GM20431 (cell line): ENCODE results near the gene RC3H2.
"Not testable (repeated sequence)": the region's sequence is repeated elsewhere in the genome, so short reads cannot be mapped to it uniquely, and the experiment has no call there.

Experiments
- in situ Hi-C: fragments of 300-500 bp; cut with MseI, MboI; formaldehyde crosslinking; loops from one replicate; pipeline ENCODE4 v1.15.0; 2020; ENCODE audit warnings: low sequenced_read_pairs; ENCODE audit not compliant: unreplicated experiment

The RC3H2 gene

DNA sequence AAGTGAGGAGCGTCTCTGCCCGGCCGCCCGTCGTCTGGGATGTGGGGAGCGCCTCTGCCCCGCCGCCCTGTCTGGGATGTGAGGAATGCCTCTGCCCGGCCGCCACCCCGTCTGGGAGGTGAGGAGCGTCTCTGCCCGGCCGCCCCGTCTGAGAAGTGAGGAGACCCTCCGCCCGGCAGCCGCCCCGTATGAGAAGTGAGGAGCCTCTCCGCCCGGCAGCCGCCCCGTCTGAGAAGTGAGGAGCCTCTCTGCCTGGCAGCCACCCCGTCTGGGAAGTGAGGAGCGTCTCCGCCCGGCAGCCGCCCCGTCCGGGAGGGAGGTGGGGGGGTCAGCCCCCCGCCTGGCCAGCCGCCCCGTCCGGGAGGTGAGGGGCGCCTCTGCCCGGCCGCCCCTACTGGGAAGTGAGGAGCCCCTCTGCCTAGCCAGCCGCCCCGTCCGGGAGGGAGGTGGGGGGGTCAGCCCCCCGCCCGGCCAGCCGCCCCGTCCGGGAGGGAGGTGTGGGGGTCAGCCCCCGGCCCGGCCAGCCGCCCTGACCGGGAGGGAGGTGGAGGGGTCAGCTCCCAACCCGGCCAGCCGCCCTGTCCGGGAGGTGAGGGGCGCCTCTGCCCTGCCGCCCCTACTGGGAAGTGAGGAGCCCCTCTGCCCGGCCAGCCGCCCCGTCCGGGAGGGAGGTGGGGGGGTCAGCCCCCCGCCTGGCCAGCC lies 52.9 kb downstream of the RC3H2 start:
- in situ Hi-C loops = not testable (repeated sequence)

DNA sequence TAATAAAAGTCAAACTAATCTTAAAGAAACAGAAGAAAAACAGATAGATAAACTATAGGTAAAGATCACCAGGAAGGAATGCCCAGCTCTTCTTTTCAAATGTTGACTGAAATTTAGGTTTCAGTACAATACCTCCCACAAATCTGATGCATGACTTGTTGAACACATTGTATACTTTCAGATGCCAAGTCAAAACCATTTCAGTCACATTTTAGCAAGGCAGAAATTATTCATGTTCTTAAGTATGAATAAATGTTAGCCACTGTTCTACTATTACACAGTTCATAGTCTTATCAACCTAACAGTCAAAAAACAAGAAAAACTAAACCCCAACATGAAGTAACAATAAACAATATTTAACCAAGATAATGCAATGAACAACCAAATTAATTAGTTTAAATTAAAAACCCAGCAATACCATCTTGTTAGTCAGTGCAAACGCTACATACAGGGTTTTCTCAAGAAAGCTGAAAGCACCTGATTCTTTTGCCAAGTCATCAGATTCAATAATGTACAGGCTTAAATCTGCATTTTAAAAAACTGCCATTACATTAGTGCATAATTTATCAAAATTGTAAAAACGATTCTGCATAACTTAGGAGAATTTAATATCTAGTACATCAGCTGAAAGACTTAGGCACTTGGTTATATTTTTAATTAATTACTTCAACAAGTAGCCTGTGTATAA lies 56.8 kb downstream of the RC3H2 start:
- in situ Hi-C loops = no loop called here

DNA sequence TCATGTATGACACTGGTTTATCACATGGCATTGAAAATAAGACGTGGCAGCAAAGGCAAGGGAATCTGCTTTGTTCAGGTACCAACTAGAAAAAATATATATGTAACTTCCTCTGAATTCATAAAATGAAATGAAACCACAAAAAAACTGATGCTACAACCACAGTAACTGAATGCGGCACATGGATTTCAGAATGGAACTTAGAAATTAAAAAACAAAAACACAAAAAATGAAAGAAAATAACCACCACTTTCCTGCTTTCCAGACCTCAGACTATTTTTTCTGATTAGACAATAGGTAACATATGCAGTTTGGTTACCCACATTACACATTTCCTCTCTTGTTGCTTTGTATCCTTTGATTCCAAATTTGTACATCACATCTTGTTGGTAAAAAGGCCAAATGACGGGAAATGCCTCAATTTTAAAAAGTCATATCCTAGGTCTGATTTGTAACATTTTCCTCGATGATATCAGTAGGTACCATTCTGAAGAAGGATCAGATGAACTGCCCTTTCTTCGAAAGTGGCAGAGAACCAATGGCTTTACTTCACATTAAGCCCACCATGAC lies 58.7 kb downstream of the RC3H2 start:
- in situ Hi-C loops = no loop called here

DNA sequence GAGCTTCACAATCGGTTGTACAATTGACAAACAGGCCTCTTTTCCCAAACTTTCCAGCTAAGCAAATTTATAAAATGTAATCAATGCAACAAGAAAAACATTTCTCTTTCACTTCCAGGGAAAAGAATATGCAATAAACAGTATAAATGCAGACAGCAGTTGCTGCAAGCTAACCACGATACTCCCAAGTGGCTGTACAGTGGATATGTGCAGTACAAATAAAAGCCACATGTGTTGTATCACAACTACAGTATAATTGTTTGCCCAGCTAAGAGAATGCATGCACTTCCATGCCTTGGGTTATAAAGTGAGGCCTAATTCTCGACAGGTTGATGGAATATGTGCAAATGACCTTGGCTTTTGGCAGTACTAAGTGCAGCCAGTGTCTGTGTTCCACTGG lies 60.0 kb downstream of the RC3H2 start:
- in situ Hi-C loops = no loop called here

DNA sequence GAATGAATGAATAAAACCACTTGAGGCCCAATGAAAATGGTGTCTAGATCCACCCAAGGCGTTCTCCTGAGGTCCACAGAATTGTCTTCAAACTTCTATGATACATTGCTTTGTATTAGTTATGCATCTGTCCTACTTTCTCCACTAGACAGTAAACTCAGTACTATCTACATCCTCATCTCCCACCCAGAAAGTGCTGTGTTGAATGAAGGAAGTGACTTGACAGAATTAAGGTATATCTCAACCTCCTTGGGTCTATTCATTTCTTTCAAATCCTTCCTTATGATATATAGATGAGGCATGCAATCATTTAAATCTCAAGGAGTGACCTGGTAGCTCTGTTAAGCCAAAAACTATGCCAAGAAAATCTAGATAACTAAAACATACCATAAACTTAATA lies 61.0 kb downstream of the RC3H2 start:
- in situ Hi-C loops = no loop called here

DNA sequence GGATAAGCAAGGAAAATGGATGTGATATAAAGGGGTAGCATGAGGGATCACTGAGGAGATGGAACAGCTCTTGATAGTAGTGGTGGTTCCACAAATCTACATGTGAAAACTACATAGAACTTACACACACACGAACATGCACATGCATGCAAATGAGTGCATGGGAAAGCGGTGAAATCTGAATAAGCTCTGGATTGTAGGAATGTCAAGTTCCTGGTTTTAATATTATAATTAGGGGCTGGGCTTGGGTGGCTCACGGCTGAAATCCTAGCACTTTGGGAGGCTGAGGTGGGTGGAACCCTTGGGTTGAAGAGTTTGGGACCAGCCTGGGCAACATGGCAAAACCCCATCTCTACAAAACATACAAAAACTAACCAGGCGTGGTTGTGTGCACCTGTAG lies 63.7 kb downstream of the RC3H2 start:
- in situ Hi-C loops = no loop called here

DNA sequence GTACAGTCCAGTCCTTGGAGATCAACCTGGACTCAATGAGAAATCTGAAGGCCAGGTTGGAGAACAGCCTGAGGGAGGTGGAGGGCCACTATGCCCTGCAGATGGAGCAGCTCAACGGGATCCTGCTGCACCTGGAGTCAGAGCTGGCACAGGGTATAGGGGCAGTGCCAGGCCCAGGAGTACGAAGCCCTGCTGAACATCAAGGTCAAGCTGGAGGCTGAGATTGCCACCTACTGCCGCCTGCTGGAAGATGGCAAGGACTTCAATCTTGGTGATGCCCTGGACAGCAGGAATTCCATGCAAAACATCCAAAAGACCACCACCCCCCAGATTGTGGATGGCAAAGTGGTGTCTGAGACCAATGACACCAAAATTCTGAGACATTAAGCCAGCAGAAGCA lies 66.7 kb downstream of the RC3H2 start:
- in situ Hi-C loops = not testable (repeated sequence)

DNA sequence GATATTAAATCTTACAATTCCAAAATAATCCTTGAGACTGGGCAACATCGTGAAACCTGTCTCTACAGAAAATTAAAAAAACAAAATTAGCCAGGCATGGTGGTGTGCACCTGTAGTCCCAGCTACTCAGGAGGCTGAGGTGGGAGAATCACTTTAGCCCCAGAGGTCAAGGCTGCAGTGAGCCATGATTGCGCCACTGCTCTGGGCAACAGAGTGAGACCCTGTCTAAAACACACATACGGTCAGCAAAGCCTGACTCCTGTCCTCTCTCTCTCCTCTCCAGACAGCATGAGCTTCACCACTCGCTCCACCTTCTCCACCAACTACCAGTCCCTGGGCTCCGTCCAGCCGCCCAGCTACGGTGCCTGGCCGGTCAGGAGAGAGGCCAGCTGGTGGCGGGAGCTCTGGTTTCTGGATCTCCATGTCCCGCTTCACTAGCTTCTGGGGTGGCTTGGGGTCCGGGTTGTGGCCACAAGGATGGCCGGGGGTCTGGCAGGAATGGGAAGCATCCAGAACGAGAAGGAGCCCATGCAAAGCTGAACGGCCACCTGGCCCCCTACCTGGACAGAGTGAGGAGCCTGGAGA lies 67.8 kb downstream of the RC3H2 start:
- in situ Hi-C loops = no loop called here

DNA sequence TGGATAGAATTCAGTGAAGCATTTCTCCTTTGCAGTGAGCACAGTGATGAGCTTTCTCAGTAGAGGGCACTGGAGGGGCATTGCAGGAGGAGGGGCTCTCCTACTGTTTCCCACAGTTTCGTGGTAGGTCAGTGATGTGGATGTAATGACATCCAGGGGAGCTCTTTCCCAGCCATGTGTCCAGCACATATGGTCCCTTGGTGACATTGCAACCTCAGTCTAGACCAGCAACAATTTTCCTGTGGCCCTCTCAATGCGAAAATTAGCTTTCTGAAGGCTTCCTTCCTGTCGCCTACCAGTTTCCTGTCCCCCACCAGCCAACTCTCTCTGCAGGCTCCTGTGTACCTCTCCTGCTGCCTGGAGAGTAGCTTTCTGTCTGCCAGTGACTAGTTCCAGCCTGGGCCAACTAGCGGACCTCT lies 69.8 kb downstream of the RC3H2 start:
- in situ Hi-C loops = no loop called here

DNA sequence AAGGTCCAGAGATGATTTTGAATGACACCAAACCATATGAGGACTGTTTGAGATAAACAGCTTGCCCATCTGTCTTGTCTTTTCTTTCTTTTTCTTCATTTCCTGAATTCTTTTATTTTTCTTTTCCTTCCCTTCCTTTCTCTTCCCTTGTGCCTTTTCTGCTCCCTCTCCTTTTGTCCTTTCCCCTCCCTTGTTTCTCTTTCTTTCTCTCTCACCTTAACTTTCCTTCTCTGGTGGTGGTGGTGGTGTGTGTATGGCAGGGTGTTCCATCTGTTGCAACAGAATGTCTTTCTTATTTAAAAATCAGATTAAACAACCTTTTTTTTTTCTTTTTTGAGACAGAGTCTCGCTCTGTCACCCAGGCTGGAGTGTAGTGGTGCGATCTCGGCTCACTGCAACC lies 73.0 kb downstream of the RC3H2 start:
- in situ Hi-C loops = no loop called here

DNA sequence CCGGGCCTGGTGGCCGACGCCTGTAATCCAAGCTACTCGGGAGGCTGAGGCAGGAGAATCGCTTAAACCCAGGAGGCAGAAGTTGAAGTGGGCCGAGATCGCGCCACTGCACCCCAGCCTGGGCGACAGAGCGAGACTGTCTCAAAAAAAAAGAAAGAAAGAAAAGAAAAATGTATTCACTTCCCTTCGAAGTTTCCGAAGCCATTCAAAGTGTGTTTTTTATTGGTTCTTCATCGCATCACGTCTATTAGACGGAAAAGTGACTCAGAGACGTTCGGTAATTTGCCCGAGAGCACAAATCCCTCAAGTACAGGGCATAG lies 76.2 kb downstream of the RC3H2 start:
- in situ Hi-C loops = not testable (repeated sequence)

DNA sequence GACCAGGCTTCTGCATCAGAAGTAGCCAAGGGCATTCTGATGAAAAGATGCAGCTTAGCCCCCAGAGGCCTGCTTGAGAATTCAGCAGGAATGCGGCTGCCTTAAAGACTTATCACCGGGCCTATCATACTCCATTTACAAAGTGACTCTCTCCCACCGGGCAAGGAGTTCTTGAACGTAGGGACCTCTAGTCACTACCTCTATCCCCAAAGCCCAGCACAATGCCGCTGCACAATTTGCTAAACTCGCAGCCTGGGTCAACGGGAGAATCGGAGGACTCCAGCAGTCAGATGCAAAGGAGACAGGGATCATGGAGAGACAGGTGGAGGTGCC lies 77.4 kb downstream of the RC3H2 start:
- in situ Hi-C loops = no loop called here

DNA sequence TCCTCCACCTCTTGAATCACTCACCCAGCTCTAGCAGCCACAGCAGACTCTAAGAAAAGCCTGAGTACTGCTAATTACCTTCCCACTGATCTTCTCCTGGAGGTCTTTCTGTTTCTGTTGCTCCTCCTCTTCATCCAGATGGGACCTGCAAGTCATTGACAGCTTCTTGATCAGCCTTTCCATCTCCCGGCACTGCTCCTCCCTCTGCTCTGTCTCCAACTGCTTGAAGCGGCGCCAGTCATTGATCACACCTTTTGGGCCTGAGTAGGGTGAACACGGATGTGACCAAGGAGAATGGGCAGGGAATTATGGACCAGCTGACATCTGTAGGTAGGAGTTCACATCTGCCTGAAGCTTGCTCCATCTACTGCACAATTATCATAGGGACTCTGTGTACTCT lies 82.2 kb downstream of the RC3H2 start:
- in situ Hi-C loops = loop anchor here (25.0 kb wide), 1 partner anchor 686 kb away; no protein-coding TSS in a partner anchor

DNA sequence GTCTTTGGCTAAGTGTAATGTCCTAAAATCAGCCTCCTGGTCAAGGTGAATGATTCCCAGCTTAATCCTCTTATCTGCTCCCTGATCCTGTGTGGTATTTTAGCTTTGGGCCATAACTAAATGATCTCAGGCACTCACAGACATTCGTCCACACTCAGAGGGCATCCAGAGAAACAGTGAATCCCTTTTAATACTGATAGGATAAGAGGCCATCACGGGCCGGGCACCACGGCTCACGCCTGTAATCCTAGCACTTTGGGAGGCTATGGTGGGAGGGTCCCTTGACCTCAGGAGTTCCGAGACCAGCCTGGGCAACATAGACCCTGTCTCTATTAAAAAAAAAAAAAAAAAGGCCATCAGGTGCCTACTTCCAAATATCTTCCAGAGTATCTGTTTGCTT lies 83.1 kb downstream of the RC3H2 start:
- in situ Hi-C loops = loop anchor here (25.0 kb wide), 1 partner anchor 685 kb away; no protein-coding TSS in a partner anchor

DNA sequence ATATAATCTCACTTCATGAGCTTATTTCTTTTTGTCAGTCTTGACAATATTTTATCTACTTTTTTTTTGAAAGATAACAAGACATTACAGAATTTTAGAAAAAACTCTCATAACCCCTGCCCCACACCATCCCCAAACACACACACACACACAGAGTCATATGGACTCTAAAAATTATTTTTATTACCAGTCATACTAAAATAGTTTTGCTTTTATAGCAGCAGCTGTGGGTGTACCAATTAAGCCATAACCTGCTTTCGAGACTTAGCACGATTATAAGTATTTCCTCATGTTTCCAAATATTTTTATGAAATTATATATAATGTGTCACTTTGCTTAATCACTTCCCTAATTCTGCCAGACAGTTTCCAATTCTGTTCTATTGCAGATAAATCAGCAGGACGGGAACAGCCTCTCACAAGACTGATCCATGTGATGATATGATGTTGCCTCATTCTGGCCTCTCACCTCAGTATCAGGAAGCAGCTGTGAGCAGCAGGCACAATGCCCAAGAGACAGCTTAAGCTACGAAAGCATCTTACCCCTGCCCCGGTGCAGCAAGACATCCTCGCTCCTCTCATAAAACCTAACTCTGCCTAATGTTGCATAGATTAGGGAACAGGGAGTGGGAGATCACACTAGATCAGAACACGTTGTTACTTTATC lies 83.7 kb downstream of the RC3H2 start:
- in situ Hi-C loops = loop anchor here (25.0 kb wide), 1 partner anchor 684 kb away; no protein-coding TSS in a partner anchor

DNA sequence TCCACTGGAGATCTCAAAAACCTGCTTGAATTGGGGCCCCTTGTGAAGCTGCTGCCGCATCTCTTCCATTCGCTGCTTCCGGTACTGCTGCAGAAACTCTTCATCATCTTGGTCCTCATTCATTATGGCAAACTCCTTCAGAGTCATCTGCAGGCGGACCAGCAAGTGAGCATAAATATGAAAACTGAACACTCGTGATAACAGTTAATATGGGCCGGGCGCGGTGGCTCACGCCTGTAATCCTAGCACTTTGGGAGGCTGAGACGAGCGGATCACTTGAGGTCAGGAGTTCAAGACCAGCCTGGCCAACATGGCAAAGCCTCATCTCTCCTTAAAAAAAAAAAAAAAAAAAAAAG lies 84.7 kb downstream of the RC3H2 start:
- in situ Hi-C loops = loop anchor here (25.0 kb wide), 1 partner anchor 683 kb away; no protein-coding TSS in a partner anchor

DNA sequence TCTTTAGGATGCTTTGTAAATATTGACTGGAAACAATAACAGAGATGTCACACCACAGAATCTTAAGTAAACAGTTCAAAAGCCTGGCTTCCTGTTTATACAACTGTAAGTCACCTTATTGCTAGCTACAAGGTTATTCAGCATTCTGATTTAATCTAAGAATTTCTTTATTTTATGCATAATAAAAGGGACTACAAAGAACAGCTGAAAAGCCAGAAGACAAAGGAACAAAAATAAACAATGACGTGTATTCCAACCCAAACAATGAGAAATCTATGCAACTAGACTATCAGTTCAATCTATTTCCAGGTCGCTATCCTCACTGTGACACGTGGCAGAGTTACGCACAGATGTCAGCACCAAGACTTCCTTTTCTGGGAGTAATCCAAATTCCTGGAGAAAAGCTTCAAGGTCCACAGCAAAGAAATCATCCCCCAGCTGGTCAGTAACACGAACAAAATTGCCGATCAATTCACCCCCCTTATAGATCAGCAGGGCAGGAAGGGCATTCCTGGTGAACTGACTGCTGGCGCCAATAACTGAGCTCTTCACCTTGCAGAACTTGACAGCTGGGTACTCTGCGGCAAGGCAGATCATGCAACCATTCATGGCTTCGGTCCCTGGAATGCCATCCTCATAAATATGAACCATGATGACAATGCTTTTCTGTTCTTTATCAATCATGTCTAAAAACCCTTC lies 85.2 kb downstream of the RC3H2 start:
- in situ Hi-C loops = loop anchor here (25.0 kb wide), 1 partner anchor 683 kb away; no protein-coding TSS in a partner anchor

DNA sequence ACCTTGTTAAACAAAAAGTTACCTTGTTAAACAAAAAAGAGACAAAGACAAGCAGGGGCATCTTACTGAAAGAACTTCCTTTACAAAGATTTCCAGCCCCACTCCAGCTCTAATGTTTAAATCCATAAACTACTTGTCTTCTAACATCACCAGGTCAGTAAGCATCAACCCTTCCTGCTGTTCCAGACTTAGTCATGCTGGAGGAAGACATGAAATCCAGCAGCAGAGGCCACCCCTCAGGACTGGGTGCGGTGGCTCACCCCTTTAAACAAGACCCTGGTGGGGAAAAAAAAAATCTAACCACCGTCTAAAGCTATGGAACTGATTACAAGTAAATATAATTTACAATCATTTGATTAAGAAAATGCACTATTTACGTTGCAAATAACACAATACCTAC lies 85.8 kb downstream of the RC3H2 start:
- in situ Hi-C loops = loop anchor here (25.0 kb wide), 1 partner anchor 682 kb away; no protein-coding TSS in a partner anchor

DNA sequence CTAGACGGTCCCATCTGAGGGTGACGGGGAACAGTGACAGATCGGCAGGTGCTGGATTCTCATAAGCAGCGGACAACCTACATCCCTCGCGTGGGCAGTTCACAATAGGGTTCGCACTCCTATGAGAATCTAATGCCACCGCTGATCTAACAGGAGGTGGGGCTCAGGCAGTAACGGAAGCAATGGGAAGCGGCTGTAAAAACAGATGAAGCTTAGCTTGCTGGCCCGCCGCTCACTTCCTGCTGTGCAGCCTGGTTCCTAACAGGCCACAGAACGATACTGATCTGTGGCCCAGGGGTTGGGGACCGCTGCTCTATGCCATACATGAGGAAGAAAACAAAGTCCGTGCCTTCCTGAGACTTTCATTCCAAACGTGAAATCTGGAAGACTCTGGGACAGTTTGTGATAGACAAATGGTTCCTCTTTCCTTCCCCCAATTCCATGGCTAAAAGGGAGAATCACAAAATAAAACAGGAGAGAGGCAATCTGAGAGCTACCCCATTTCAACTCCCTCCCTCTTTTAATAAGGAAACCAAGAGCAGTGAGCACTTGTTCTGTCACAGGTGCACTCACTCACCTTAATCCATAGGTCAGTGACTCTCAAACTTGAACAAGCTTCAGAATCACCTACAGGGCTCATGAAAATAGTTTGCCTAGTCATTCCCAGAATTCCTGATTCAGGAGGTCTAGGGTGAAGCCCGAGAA lies 88.8 kb downstream of the RC3H2 start:
- in situ Hi-C loops = loop anchor here (25.0 kb wide), 1 partner anchor 679 kb away; no protein-coding TSS in a partner anchor
